Measurements from ENCODE around the gene HHEX.
"Not testable (repeated sequence)": the region's sequence is repeated elsewhere in the genome, so short reads cannot be mapped to it uniquely, and the experiment has no call there.

The HHEX gene

GRCh38 chr10:92689663-92690210, at the start of gene HHEX:
Gene HHEX (plus strand): TSS chr10:92689955. CDS start chr10:92689987, 32 bp downstream.
- DNase-seq = no peak

DNA sequence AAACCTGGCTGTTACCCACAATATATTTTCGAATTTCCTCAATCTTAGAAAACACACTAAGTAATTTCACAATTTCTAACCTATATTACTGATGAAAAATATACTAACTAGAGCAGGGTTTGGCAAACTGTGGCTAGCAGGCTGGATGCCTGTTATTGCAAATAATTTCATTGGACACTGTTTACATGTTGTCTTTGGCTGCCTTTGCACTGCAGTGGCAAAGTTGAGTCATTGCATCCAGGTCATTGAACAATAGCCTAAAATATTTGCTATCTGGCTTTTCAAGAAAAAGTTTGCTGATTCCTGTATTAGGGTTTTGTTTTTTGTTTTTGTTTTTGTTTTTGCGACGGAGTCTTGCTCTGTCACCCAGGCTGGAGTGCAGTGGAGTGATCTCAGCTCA, 49.6 kb upstream of the HHEX start:
- DNase-seq = no peak

GRCh38 chr10:92641492-92641891, 48.3 kb upstream of the HHEX start:
- no peak for DNase-seq

GRCh38 chr10:92644921-92645320, 44.8 kb upstream of the HHEX start:
- no peak for DNase-seq

DNA sequence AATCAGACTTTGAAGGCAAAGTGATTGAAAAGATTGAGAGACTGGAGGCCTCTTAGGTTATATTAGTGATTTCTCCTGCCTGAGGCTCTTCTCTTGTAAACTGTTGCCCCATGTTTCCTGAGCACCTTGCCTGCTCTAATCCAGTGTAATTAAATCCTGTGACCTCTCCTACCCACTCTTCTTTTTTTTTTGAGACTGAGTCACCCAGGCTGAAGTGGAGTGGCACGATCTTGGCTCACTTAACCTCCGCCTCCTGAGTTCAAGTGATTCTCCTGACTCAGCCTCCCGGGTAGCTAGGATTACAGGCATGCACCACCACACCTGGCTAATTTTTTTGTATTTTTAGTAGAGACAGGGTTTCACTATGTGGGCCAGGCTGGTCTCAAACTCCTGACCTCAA, 38.9 kb upstream of the HHEX start:
- DNase-seq = not testable (repeated sequence)

GRCh38 chr10:92655426-92655825, 34.3 kb upstream of the HHEX start:
- no peak for DNase-seq

- no peak for DNase-seq
These were observed 33.3 kb upstream of the HHEX start for GRCh38 chr10:92656266-92656961.

GRCh38 chr10:92657024-92657423, 32.7 kb upstream of the HHEX start:
- no peak for DNase-seq

DNA sequence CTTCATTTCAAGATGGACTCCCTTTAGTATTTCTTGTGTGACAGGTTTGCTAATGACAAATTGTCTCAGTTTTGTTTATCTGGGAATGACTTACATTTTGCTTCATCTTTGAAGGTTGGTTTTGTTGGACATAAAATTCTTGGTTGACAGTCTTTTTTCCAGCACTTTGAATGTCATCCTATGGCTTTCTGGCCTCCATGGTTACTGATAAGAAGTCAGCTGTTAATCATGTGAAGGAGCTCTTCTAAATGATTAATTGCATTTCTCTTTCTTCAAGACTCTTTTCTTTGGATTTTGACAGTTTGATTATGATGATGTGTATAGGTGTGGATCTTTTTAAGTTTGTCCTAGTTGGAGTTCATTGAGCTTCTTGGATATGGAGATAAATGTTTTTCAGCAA, 26.9 kb upstream of the HHEX start:
- DNase-seq = no peak

GRCh38 chr10:92664322-92664721, 25.4 kb upstream of the HHEX start:
- no peak for DNase-seq

- DNase-seq = no peak
These were observed 22.7 kb upstream of the HHEX start for GRCh38 chr10:92667078-92667477.

DNA sequence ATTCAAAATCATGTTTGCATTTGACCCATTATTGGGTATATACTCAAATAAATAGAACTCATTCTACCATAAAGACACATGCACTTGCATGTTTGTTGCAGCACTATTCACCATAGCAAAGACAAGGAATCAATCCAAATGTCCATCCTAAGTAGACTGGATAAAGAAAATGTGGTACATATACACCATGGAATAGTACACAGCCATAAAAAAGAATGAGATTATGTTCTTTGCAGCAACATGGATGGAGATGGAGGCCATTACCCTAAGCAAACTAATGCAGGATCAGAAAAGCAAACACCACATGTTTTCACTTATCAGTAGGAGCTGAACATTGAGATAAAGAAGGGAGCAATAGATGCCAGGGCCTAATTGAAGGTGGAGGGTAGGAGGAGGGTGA, 12.0 kb upstream of the HHEX start:
- DNase-seq = no peak

- no peak for DNase-seq
These were observed 11.5 kb upstream of the HHEX start for GRCh38 chr10:92678206-92678605.

- DNase-seq = no peak
These were observed 8.4 kb upstream of the HHEX start for GRCh38 chr10:92681306-92681834.

DNA sequence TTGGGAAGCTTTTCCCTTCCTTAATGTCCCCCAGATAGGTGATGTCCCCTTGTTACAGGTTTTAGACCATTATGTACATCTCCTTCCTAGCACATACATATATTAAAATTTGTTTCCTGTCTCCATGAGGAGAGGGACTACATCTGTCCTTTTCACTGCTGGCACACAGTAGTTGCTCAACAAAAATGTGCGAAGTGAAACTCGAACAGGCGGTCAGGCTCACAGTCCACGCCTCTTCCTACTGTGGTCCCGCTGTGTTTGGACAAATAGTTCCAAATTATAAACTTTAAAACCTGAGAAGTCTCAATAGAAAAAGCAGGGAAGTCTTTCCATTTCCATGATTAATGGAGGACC, 1.2 kb upstream of the HHEX start:
- DNase-seq = no peak

DNA sequence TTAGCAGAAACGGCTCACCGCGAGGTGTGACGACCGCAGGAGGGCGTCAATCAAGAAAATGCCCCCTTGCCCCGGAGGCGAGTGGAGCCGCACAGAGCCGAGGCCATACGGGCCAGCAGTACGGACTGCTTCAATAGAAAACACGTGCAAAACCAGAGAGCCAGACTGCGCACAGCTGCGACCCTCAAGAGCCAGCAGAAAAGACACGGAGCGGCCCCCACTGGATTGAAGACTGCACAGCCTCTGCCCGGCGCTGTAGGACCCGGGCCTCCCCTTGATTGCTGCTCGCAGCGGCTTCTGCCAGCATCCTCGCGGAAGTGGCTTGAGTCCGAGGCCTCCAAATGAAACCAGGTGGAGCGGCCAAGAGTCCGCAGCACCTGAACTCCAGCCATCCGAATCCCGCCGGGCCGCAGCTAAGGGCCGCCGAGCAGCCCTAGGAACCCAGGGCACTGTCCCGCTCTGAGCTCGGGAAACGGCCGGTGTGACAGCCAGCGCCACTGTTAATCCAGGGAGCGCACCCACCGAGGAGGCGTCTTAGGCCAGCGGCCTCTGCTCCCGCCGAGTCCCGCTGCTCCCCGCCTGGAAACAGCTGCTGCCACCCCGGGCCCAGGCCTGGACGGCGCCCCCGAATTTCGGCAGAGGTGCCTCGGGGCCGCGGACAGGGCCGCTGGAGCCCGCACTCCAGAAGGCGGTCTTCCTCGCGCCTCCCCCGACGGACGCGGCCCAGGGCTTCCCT, 660 bp upstream of the HHEX start:
- no peak for DNase-seq

- no peak for DNase-seq
These were observed 608 bp downstream of the HHEX start for GRCh38 chr10:92690211-92690914.

DNA sequence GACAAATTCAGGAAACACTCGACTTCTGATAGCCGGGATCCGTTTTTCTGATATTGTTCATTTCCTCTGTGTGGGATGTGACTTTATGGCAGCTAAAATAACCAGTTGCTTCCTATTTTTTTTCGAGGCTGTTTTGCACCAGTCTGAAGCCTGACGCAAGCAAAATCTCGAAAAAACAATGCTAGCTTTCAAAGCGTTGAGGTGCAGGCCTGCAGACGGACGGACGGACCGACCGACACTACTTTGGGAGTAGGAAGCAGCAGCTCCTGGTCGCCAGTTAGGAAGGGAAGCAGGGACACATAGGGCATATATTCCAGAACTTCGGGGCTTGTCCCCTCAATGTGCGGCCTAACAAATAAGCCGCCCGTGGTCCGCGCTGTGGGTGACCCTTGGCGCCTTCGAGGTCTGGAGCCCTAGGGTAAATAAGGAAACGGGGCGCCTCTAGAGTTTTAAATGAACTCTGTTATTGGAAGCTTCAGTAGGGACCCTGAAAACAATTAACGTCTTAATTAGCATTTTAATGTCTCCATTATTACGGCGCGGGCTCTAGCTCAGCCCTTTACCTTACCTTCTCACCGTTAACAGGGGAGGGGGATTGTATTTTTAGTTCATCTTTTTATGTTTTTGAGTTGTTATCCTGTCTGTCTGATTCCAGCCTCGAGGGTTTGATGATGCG, 1.3 kb downstream of the HHEX start:
- no peak for DNase-seq

- no peak for DNase-seq
These were observed 1.9 kb downstream of the HHEX start for GRCh38 chr10:92691591-92692079.

- no peak for DNase-seq
These were observed 2.4 kb downstream of the HHEX start for GRCh38 chr10:92692080-92692671.

DNA sequence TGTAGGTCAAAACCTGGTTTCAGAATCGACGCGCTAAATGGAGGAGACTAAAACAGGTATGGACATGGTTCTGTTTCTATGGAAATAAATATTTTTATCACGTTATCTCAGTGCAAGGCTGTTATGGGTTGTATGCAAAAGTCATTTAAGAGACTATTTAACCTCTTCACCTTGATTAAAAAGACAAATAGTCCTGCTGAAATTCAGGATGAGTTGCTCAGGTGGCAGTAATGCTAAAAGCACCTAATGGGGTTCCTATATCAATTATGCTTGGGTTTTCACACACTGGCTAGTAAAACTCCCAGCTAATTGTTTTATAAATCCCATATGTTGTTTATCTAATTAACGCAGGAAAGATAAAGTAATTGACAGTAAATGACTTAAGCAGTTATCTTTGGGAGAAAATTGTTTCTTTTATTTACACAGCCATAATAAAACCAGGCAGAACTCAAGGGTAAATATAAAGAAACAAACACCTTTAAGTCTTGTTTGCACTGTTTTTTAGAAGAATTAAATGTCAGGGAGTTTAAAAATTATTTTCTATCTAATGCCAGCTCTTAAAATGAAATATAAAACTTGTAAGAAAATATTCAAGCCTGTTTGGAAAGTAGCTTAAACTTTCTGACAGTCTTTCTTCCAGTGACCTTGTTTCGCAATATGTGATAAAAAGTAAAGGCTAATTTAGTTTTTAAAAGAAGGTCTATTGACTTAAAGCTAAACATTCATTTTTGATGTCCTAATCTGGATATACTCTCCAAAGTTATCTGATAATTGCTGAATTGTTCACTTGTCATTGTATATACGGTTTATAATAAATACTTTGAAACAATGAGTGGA, 3.2 kb downstream of the HHEX start:
- DNase-seq = no peak

DNA sequence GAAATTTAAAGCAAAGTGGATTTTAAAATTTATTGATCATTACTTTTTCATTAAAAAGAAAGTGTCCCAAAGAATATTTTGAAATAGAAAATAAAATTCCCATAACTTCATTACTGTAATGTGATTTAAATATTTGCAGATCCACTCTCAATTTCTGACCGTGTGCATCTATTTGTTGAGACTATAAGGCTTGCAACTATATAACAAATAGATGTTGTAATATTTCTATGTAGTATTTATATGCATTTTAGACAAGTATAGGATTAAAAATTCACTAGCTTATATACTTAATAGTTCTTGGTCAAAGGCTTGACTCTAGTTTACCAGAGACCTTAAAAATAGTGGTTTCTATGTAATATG, 3.8 kb downstream of the HHEX start:
- no peak for DNase-seq

All from NCI-H1694 (cell line).